Gastrocnemius medialis (tissue), 4 donors: Measurements from ENCODE around the gene RALGAPA2.

Experiments used
- POLR2A ChIP-seq, 2 donors: fragments of 450-650 bp; IDR thresholded peaks; one replicate each; pipeline ENCODE4 v1.6.1; 2017; ENCODE audit warnings: antibody characterized with exemption in 2 of 2, mild to moderate bottlenecking in 2 of 2, moderate library complexity in 2 of 2
- TF ChIP-seq, protein P1 (sequence below), 5 experiments: fragments of 450-650 bp in 3 of 5; fragments of 200-600 bp in 2 of 5; sonication (generic) in 2 of 5; IDR thresholded peaks in 4 of 5; conservative IDR thresholded peaks in 1 of 5; 1 replicate in 4 of 5; 2 replicates in 1 of 5; pipeline ENCODE4 v1.5.1; 2016 to 2019; ENCODE audit warnings: antibody characterized with exemption in 5 of 5, mild to moderate bottlenecking in 3 of 5, moderate library complexity in 3 of 5

DNA sequence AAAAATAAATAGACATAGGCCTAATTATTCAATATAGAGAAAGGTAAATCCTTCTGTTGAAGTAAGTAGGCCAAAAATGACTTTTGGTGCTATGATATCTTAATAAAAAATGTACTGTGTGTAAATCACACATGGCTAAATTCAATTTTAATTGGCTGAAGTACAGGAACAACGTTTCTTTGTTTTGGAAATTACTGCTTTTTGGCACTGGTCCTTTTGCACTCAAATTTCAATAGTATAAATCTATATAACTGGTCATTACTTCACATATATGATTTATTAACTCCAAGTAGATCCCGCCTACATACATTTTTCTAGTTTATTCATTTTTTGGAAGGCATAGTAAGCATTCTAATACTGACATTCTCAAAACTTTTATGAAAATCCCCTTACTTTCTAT lies 114.5 kb downstream of the RALGAPA2 start:
- TF ChIP-seq, protein P1, sequence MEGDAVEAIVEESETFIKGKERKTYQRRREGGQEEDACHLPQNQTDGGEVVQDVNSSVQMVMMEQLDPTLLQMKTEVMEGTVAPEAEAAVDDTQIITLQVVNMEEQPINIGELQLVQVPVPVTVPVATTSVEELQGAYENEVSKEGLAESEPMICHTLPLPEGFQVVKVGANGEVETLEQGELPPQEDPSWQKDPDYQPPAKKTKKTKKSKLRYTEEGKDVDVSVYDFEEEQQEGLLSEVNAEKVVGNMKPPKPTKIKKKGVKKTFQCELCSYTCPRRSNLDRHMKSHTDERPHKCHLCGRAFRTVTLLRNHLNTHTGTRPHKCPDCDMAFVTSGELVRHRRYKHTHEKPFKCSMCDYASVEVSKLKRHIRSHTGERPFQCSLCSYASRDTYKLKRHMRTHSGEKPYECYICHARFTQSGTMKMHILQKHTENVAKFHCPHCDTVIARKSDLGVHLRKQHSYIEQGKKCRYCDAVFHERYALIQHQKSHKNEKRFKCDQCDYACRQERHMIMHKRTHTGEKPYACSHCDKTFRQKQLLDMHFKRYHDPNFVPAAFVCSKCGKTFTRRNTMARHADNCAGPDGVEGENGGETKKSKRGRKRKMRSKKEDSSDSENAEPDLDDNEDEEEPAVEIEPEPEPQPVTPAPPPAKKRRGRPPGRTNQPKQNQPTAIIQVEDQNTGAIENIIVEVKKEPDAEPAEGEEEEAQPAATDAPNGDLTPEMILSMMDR (IDR thresholded peaks at IDR 0.05 in 4 of 5, conservative IDR thresholded peaks at IDR 0.05 in 1 of 5): no peak
- no peak for TF ChIP-seq POLR2A (IDR thresholded peaks at IDR 0.05)
